OCI-LY1 (cell line): ENCODE results near the gene HCFC1.
A peak's percentile ranks its signal among the peaks of the same experiment; 100 is the strongest.

Source experiments
- H2AFZ ChIP-seq: fragments of 200-600 bp; sonication (generic), shearing (Covaris generic); 2 replicates; pipeline ENCODE4 v1.6.0; 2014; ENCODE audit warnings: antibody characterized with exemption, mild to moderate bottlenecking, low read length
- H3F3A ChIP-seq: fragments of 200-600 bp; sonication (generic), shearing (Covaris generic); 2 replicates; pipeline ENCODE4 v1.6.0; 2014; ENCODE audit warnings: mild to moderate bottlenecking, antibody characterized with exemption, low read length, moderate library complexity; ENCODE audit not compliant: insufficient read depth
- H3K27ac ChIP-seq: fragments of 200-600 bp; sonication (generic); 2 replicates; pipeline ENCODE4 v1.5.1; 2014; ENCODE audit warnings: low read length, mixed run types, mild to moderate bottlenecking, low read depth; ENCODE audit not compliant: poor library complexity, severe bottlenecking
- H3K27me3 ChIP-seq: fragments of 200-600 bp; sonication (generic); 2 replicates; pipeline ENCODE4 v1.6.0; 2014; ENCODE audit warnings: antibody characterized with exemption, mild to moderate bottlenecking, low read length, moderate library complexity; ENCODE audit not compliant: insufficient read depth
- H3K36me3 ChIP-seq: fragments of 200-600 bp; sonication (generic); 2 replicates; pipeline ENCODE4 v1.6.1; 2014; ENCODE audit warnings: mild to moderate bottlenecking, antibody characterized with exemption, low read length, moderate library complexity, mixed read lengths; ENCODE audit not compliant: insufficient read depth
- H3K4me1 ChIP-seq: fragments of 200-600 bp; sonication (generic); 2 replicates; pipeline ENCODE4 v1.5.1; 2014; ENCODE audit warnings: mild to moderate bottlenecking, low read length, moderate library complexity; ENCODE audit not compliant: insufficient read depth, severe bottlenecking
- H3K4me2 ChIP-seq: fragments of 200-600 bp; sonication (generic), shearing (Covaris generic); 2 replicates; pipeline ENCODE4 v1.6.1; 2014; ENCODE audit warnings: low read length
- H3K4me3 ChIP-seq: fragments of 200-600 bp; sonication (generic); 2 replicates; pipeline ENCODE4 v1.5.1; 2014; ENCODE audit warnings: low read length, low read depth, mild to moderate bottlenecking, mixed read lengths; ENCODE audit not compliant: poor library complexity, severe bottlenecking
- H3K79me2 ChIP-seq: fragments of 200-600 bp; shearing (Covaris generic); 2 replicates; pipeline ENCODE4 v1.6.1; 2016; ENCODE audit warnings: mixed run types, low read length, mixed read lengths; ENCODE audit not compliant: insufficient read depth
- H3K9ac ChIP-seq: fragments of 200-600 bp; sonication (generic), shearing (Covaris generic); 2 replicates; pipeline ENCODE4 v1.6.1; 2014; ENCODE audit warnings: mild to moderate bottlenecking, low read length, mixed read lengths
- H3K9me2 ChIP-seq: fragments of 200-600 bp; sonication (generic), shearing (Covaris generic); 2 replicates; pipeline ENCODE4 v1.6.1; 2014; ENCODE audit warnings: low read depth, mild to moderate bottlenecking, low read length, mixed read lengths
- H3K9me3 ChIP-seq: fragments of 200-600 bp; shearing (Covaris generic); 2 replicates; pipeline ENCODE4 v1.6.1; 2014; ENCODE audit warnings: low read length, mixed read lengths
- H4K20me1 ChIP-seq: fragments of 200-600 bp; sonication (generic), shearing (Covaris generic); 2 replicates; pipeline ENCODE4 v1.6.0; 2016; ENCODE audit warnings: mild to moderate bottlenecking, low read length; ENCODE audit not compliant: insufficient read depth
- EZH2 ChIP-seq: fragments of 200-600 bp; sonication (generic), shearing (Covaris generic); IDR thresholded peaks from 2 replicates; pipeline ENCODE4 v1.8.0; 2017; ENCODE audit warnings: borderline replicate concordance, mixed run types, mild to moderate bottlenecking, antibody characterized with exemption, low read length, moderate library complexity, mixed read lengths
- TF ChIP-seq, protein P1 (sequence below): fragments of 200-600 bp; sonication (generic), shearing (Covaris generic); IDR thresholded peaks from 2 replicates; pipeline ENCODE4 v1.5.1; 2017; ENCODE audit warnings: mild to moderate bottlenecking, antibody characterized with exemption, low read length, moderate library complexity, mixed read lengths

The HCFC1 gene

DNA sequence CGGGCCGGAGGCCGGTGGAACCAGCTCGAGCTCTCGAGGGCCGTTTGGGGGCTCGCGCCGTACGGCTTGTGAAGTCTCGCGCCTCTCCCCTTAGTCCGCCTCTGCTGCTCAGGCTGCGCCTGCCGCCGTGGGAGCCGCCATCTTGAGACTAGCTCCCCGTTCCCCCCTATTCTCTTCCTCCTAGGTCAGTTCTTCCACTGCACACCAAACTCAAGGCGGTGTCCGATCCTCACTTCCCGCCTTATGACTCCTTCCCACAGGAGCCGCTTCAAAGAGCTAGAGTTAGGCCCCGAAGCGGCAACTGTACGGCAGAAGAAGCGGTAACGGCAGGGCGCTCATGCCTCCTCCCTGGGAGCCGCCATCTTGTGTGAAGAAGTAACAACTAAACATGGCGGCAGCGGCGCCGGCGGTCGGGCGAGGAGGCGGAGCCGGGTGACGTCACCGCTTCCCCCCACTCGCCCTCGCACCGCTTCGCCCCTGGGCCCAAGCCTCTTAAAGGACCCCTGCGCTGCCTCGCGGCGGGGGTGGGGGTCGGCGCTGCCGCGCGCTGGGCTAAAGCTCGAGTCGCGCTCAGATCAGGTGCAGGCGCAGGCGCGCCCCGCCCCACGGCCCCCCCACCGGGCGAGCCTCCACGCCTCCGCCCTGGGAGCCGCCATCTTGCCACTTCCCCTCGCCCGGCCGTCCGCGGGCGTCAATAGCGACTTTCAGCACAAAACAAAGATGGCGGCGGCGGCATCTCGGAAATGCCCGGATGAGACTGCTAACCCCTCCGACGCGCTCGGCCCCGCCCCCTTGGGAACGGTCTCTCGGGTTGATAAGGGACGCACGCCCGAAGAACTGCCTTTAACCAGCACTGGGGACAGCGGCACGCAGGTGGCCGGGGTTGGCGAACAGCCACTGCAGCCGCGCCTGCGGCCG, at the start of gene HCFC1:
HCFC1 (minus strand) TSS at position 369 of the 918 bp plus-strand sequence. CDS start 978 bp downstream, outside the sequence.
- Histone ChIP-seq H3K79me2 (peaks cover 30% of the 10 kb centered on the region), H3K4me3 (peak within 1 kb of the TSS; percentile 93), H3K9ac (peak within 1 kb of the TSS; percentile 100), H3K4me2 (peak within 1 kb of the TSS; percentile 99), H3K36me3 (peaks cover 21% of the 10 kb centered on the region; the same call in 1 of the 2 replicates), H3K9me2 (no peaks in the 10 kb centered on the region), H3K27ac (peak within 1 kb of the TSS; percentile 98), H3K27me3 (no peaks in the 10 kb centered on the region), H2AFZ (no peak within 1 kb of the TSS), H3F3A (no peaks in the 10 kb centered on the region), H4K20me1 (no peaks in the 10 kb centered on the region), H3K4me1 (peaks cover 43% of the 10 kb centered on the region), H3K9me3 (no peaks in the 10 kb centered on the region)
- TF ChIP-seq, protein P1, sequence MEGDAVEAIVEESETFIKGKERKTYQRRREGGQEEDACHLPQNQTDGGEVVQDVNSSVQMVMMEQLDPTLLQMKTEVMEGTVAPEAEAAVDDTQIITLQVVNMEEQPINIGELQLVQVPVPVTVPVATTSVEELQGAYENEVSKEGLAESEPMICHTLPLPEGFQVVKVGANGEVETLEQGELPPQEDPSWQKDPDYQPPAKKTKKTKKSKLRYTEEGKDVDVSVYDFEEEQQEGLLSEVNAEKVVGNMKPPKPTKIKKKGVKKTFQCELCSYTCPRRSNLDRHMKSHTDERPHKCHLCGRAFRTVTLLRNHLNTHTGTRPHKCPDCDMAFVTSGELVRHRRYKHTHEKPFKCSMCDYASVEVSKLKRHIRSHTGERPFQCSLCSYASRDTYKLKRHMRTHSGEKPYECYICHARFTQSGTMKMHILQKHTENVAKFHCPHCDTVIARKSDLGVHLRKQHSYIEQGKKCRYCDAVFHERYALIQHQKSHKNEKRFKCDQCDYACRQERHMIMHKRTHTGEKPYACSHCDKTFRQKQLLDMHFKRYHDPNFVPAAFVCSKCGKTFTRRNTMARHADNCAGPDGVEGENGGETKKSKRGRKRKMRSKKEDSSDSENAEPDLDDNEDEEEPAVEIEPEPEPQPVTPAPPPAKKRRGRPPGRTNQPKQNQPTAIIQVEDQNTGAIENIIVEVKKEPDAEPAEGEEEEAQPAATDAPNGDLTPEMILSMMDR: no peak
- no peak for TF ChIP-seq EZH2

DNA sequence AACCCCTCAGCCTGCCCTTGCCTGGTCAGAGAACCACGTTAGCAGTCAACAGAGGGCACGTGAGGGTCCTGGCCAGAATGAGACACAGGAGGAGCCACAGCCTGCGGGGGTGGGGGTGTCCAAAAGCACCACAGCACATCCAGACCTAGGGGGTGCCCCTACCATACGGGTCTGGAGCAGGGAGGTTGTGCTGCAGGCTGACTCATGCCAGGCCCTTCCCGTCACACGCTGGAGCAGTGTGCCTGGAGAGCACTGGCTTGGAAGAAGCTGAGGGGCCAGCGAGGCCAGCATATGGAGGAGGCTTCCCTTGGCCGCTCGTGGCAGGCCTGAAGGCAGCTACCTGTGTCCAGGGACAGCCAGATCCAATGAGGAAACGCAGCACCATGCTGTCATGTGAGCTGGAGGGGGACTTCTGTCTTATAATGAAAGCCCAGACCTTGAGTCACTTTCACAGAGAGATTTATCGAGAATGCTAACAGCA, 49.6 kb upstream of the HCFC1 start:
- Histone ChIP-seq H3K4me3 (peak overlapping the region; percentile 84), H3K4me2 (peak overlapping the region; percentile 88), H3K9me3 (no peaks in the 10 kb centered on the region), H3K4me1 (peaks cover 43% of the 10 kb centered on the region), H3F3A (no peaks in the 10 kb centered on the region), H3K27me3 (no peaks in the 10 kb centered on the region), H3K36me3 (peaks cover 25% of the 10 kb centered on the region), H3K79me2 (no peaks in the 10 kb centered on the region), H3K9me2 (no peaks in the 10 kb centered on the region), H3K9ac (peak overlapping the region; percentile 96; the same call in 1 of the 2 replicates), H3K27ac (peak overlapping the region; percentile 88), H4K20me1 (no peaks in the 10 kb centered on the region), H2AFZ (no peak overlapping the region)
- TF ChIP-seq, protein P1: no peak
- no peak for TF ChIP-seq EZH2

DNA sequence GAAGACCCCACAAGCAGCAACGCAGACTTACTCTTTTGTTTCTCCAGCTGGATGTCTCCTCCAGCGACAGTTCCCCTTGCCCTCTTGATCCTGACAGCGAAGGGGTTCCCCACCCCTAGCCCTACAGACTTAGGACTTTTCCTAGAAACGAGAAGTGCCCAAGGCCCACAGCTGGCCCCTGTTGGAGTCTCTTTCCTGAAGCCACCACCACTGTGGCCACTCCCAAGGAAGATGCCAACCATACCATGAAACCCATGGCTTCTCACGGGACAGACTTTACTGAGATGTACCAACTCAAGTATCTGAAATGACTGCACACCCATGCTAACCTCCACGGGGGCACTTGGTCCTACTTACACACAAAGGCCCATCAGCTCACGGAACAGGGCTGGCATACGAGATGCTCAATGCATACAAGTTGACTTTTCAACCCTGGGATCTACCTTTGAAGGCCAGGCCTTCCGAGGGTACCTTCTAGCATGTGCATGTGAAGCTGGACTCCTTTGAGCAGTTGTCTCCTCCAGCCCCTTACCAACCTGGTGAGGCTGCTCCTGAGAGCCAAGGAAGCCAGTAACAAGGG, 49.0 kb upstream of the HCFC1 start:
- peak overlapping the region; percentile 84 for H3K4me3 ChIP-seq
- H3K9ac ChIP-seq: peak overlapping the region; percentile 96
- H2AFZ ChIP-seq: no peak overlapping the region
- peak overlapping the region; percentile 88 for H3K4me2 ChIP-seq
- H4K20me1 ChIP-seq: no peaks in the 10 kb centered on the region
- no peak for TF ChIP-seq EZH2
- TF ChIP-seq, protein P1: no peak
- peak overlapping the region; percentile 88 for H3K27ac ChIP-seq
- peaks cover 31% of the 10 kb centered on the region for H3K36me3 ChIP-seq
- H3K9me3 ChIP-seq: no peaks in the 10 kb centered on the region
- H3K27me3 ChIP-seq: no peaks in the 10 kb centered on the region
- no peaks in the 10 kb centered on the region for H3K79me2 ChIP-seq
- no peaks in the 10 kb centered on the region for H3K9me2 ChIP-seq
- H3K4me1 ChIP-seq: peaks cover 43% of the 10 kb centered on the region
- no peaks in the 10 kb centered on the region for H3F3A ChIP-seq
